Activated CD8-positive, alpha-beta memory T cell treated with anti-CD3 and anti-CD28 coated beads for 36 hours (primary cell): ENCODE data around the gene HOXD8. TPM values are rescaled to one million over a fixed set of nuclear protein-coding genes. Genes with fewer than 3 reads are reported as not detected.

ENCODE experiments used
- CTCF ChIA-PET: fragments of 350-600 bp; sonication (Branson Sonifier 250); formaldehyde crosslinking; loops from one replicate; lab custom pipeline; 2021; ENCODE audit warnings: antibody characterized with exemption; lab: Charles Lee
- POLR2A ChIA-PET: fragments of 350-600 bp; sonication (Branson Sonifier 250); formaldehyde crosslinking; loops from one replicate; lab custom pipeline; 2021; ENCODE audit warnings: antibody characterized with exemption; lab: Charles Lee
- total RNA-seq, 2 experiments: library from RNA; stranded (reverse); gene quantifications; one replicate each; pipeline ENCODE4 v1.2.3, GENCODE V29; 2021

The HOXD8 gene
- total RNA-seq, 2 experiments from 2014 or later = not detected

DNA sequence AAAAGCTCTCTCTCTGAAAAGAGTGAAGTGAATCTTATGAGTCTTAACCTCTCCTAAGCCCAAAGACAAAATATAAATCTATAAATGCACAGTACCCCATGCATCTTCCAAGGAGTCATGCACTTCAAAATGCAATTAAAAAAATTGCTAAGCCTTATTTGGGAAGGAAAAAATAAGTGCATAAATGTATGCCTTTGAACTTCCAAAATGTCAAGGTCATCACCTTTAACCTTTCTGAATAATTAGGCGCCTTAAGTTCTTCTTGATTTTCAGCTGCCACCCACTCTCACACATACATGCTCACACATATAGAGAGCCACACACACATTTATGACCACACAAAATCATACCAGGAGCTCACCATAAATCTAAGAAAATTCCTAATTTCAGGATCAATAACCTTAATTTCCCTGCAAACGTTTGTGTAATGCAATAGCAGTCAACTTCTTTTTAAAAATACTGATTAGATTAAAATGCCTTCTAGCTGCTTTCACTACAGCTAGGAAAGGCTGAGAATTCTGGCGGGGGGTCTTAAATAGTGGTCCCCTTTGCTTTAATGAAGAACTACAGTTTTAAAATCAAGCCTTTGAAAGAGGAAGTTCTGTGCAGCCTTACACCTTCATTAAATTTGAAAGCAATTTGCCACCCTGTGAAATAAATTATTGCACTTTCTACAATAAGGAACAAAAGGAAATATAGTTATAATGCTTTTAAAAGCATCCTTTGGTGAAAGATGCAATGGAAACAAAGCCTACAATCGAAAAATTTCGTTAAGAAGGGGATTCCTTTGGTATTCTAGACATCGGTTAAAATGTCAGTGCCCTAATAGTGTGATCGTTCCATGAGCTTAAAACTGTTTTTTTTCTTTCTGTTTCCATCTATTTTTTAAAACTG, 18.8 kb upstream of the HOXD8 start:
- POLR2A ChIA-PET = interaction anchor here (0.6 kb wide), 1 partner anchor 1046 kb away, joined by 5 read pairs; no protein-coding TSS in a partner anchor
- CTCF ChIA-PET = interaction anchor here (1.4 kb wide), 1 partner anchor 13 kb away, joined by 5 read pairs; no protein-coding TSS in a partner anchor

DNA sequence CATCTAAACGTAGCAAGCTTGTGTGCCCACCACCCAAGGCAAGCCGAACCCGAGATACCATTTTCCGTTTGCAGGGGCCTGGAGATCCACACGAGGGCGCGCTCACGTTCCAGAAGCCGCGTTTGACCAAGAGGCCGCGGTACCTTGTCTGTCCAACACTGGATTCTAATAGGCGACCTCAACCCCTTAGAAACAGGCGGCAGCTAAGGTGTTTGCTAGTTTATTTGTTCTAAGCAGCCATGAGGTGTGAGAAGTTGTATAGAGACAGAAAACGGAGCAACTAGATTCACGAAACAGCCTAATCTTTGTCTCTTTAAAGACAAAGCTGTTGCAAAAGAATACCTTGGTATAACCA, 18.2 kb upstream of the HOXD8 start:
- ChIA-PET POLR2A (interaction anchor here (0.6 kb wide), 1 partner anchor 1046 kb away, joined by 5 read pairs; no protein-coding TSS in a partner anchor), CTCF (no interaction called here)

DNA sequence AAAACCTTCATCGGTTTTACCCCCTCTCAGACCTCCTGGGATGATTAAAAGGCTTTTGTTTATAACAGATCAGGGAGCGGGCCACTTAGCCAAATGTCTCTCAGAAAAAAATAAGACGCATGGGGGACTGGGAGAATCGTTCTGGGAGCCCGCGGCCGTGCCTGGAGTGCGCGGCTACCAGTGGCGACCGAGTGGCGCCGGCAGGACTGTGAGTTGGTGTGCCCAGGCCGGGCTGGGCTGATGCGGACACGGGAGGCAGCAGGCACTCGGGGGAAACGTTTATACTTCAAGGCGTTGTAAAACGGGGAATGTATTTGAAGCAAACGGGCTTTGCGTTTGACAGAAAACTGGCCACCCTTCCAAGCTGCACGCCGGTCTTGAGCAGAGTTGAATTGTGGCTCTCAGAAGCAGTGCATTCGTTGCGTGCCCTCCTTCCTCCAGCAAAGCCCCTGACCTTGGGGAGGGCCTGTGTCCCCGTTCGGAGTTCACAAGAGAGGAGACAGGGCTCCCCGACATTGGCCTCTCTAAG, 17.6 kb upstream of the HOXD8 start:
- ChIA-PET CTCF (interaction anchor here (1.3 kb wide), 1 partner anchor 28 kb away, joined by 4 read pairs; no protein-coding TSS in a partner anchor), POLR2A (no interaction called here)

DNA sequence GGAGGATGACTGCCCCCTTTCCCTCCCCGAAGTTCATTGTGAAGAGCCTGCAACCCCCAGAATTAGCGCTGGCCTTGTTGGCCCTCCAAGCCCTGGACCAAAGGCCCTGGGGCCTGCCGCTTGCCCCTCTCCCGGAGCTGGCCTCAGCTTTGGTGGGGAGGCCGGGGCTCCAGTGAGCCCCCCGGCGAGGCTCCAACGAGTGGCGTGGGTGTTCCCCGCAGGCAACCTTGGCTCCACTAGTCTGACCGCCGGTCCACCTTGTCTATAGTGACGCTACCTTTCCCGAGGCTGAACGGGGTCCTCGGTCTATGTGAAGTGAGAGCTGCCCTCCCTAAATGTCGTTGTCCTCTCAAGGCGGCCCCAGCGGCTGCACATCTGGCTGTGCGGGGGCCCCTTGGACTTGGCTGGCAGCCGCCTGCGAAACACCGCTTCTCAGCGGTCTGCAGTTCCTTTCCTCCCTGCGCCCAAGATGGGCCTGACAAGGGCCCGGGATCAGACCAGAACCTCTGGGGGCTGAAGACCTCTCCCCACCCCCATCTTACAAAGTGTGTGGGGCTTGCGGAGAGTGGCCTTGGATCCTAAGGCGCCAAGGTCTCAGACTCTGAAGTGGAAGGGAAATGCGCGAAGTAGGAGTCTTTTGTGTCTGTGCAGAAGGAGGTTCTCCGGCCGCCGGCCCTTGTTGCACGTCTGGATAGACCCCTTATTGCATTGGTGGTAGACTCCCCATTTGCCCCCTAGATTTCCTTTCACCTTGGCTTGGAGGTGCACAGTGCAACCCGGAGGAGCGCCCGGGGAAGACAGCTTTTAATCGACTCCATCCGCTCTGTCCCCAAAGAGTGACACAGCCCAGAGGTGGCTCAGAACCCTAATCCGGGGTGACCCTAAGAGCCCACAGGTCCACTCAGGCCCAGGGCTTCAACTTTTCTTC, 16.9 kb upstream of the HOXD8 start:
- ChIA-PET CTCF (interaction anchor here (1.3 to 1.7 kb wide), 2 partner anchors 14 to 28 kb away, joined by 4 read pairs; no protein-coding TSS in a partner anchor), POLR2A (no interaction called here)

DNA sequence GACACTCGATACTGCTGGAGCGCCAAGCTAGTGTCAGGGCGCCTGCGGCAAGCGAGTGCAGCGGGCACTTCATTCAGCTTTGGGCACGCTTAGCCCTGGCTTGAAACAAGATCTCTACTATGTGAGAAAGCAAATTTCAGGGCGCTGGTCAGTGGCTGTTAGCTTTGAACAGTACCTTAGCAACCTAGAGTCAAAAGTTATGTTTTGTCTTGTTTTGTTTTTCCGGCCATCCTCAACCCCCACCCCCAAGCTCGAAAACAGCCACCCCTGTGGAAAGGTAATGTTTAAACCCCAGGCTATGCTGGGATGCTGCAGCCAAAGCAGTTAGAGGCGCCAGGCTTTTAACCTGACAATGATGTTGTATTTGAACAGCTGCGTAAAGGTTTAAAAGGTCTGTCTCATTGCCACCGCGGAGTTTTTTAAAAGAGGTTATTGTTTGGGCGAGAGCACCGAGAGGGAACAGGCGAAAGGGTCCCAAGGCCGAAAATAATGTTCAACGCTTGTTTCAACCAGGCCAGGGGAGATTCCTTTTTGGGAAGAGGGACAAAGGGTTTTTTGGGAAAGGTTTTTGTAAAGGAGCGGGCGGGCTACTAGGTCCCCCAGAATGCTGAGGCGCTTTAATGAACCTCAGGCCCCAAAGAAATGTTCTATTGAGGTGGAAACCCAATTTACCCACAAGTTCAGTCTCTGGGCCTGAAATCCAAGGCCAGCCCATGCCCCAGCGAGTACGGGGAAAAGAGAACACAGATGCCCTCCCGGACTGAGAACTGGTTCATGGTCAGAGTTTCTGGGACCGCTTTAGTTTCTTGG, 15.2 kb upstream of the HOXD8 start:
- ChIA-PET CTCF (interaction anchor here (1.7 kb wide), 1 partner anchor 13 kb away, joined by 4 read pairs; no protein-coding TSS in a partner anchor), POLR2A (no interaction called here)

DNA sequence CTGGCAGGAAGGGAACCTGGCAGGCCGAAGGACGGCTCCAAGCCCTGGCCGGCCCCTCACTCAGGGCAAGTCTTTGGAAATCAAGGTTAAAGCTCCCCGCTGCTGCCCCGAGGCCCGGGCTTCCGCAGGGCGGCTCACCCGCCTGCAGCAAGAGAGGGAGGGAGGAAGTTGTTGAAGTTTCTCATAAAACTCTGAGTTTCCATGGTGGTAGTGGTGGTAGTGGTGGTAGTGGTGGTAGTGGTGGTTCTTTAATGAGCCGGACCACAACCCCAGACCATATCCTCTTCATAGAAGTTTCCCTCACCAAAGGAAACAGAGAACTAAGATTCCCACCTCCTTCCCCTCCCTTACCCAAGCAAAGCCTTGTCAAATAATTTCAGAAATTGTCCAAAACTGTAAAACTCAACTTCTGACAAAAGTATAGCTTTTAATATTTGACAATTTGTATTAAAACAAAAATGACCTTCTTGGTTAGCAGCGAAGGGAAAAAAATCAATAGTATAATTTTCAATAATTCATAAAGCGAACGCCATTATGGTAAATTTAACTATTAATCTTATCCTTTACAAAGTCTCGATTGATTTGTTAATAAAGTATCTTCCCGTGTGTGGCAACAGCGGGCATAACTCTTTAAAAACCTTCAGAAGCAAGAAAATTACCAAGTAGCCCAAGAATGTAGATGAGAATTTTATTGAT, 14.4 kb upstream of the HOXD8 start:
- ChIA-PET POLR2A (no interaction called here), CTCF (no interaction called here)

DNA sequence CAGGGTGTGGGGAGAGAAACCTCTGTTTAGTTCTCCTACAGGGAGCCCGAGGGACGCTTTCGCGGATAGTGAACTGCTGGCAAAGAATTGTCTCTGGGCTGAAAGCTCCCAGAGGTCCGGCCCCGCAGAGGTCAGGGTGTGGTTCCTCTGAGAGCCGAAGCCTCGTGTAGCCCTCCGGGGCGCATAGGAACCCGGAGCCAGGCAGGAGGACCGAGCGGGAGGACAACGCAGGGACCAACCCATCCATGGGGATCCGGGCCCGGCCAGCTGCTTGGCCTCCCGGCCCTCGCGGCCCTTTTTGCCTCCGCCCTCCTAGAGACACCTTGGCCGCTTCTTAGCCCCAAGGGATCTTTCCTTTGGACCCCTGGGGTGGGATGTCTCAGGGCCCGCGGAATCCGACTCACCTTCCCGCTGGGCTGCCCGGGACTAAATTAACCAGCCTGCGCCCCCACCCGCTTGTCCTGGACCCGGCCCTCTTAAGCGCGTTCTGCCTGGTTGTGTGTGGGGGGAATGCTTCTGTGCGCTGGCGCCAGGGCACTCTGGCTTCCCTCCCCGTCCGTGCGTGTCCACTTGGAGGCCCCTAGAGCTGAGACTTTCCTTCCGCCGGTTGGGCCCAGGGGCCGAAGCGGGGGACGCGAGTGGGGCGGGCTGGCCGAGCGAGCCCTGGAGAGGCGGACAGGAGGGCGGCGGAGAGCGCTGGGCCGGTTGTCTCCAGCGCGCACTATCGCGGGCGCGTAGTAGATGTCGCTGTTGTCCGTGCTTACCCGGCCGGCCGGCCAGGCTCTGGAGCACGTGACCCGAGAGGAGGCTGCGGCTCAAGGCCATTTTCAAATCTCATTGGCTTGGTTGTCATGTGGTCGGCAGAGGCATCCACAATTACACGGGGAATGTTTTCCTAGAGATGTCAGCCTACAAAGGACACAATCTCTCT, 13.4 kb upstream of the HOXD8 start, which contains the start of gene HOXD10:
TSS of gene HOXD10 (plus strand) at position 896 of the 931 bp plus-strand sequence. CDS start 56 bp downstream, outside the sequence.
- ChIA-PET POLR2A (no interaction called here), CTCF (no interaction called here)

DNA sequence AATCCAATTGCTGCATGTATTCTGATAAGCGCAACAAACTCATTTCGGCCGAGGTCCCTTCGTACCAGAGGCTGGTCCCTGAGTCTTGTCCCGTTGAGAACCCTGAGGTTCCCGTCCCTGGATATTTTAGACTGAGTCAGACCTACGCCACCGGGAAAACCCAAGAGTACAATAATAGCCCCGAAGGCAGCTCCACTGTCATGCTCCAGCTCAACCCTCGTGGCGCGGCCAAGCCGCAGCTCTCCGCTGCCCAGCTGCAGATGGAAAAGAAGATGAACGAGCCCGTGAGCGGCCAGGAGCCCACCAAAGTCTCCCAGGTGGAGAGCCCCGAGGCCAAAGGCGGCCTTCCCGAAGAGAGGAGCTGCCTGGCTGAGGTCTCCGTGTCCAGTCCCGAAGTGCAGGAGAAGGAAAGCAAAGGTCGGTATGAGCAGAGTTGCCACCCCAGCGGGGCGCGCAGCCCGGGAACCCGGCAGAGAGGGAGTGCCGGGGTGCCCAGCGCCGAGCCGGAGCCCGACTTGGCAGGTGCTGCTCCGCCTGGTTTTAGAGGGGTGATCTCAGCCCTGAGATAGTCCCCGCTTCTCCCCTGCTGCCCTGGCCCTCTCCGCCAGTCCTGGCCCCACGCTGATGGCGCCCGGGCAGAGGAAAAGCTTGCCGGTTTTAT, 12.2 kb upstream of the HOXD8 start:
- ChIA-PET CTCF (no interaction called here), POLR2A (no interaction called here)

DNA sequence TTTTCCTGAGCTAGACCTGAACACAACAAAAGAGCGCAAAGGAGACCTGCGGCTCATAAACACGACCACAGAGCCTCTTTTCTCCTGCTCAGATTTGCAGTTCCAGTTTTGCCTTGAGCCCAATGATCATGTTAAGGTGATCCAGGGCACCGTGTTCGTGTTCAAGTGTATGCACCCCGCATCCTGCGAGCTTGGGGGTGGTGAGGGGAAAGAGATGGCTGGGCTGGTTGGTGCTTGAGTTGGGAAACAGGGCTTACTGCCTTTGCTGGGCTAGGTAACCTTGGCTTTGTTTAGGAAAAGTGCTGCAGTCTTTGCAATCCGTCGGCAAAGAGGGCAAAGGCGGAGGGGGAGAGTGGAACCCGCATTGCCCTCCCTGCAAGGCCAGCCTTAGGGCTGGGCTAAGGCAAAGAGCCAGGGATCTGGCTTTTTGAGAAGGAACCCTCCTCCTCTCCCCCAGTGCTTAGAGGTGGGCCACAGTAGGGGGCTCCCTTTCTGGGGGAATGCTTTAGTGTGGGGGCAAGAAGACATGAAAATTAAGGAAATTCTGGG, 11.6 kb upstream of the HOXD8 start:
- CTCF ChIA-PET = no interaction called here
- POLR2A ChIA-PET = no interaction called here

DNA sequence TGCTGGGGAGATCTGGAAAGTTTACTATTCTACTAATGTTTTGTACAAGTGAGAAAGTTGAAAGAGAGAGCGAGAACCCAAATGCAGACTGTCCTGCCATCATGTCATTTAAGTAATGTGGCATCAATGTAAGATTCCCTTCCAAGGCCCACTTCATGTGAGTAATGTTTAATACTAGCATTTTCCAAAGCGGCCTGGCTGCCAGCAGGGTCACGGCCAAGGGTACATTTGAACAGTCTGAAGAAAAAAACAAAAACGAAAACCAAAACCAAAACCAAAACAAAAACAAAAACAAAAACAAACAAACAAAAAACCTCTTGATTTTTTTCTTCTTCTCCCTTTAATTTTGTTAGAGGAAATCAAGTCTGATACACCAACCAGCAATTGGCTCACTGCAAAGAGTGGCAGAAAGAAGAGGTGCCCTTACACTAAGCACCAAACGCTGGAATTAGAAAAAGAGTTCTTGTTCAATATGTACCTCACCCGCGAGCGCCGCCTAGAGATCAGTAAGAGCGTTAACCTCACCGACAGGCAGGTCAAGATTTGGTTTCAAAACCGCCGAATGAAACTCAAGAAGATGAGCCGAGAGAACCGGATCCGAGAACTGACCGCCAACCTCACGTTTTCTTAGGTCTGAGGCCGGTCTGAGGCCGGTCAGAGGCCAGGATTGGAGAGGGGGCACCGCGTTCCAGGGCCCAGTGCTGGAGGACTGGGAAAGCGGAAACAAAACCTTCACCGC, 10.7 kb upstream of the HOXD8 start:
- POLR2A ChIA-PET = no interaction called here
- CTCF ChIA-PET = no interaction called here

DNA sequence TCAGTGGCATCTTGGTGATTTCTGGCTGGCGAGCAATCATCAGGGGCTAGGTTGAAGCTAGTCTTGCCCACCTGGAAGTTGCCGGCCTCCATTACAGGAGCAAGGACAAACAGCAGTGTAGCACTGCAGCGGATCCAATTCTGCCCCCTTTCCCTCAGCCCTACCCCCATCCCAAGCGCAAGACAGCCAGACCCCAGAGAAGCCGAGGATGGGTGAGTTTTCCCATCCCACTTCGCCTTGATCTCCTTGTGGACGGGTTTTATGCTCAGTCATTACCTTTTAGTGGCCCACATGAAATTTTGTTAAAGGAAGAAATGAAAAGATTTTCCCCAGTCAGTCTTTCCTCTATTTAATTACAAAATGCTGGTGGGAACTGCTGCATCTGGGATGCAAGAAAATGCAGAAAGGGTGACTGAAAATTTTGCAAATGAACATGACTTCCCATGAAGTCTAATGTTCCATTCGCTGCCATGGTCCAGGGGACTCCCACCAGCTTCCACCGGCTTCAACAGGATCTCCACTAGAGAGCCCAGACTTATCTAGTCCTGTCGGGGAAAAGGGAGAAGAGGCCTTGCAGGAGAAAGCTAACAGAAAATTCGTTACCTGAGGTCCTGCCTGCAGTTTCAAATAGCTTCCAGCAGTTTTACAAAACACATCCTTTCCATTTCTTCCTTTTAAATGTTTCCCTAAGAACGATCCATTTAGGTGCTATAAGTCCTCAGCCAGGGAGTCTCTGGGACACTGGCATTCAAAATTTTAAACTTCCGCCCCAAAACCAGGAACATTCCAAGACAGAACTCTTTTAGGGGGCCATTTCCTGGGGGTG, 8.9 kb upstream of the HOXD8 start:
- CTCF ChIA-PET = interaction anchor here (0.9 kb wide), 1 partner anchor 42 kb away, joined by 3 read pairs; no protein-coding TSS in a partner anchor
- POLR2A ChIA-PET = no interaction called here

DNA sequence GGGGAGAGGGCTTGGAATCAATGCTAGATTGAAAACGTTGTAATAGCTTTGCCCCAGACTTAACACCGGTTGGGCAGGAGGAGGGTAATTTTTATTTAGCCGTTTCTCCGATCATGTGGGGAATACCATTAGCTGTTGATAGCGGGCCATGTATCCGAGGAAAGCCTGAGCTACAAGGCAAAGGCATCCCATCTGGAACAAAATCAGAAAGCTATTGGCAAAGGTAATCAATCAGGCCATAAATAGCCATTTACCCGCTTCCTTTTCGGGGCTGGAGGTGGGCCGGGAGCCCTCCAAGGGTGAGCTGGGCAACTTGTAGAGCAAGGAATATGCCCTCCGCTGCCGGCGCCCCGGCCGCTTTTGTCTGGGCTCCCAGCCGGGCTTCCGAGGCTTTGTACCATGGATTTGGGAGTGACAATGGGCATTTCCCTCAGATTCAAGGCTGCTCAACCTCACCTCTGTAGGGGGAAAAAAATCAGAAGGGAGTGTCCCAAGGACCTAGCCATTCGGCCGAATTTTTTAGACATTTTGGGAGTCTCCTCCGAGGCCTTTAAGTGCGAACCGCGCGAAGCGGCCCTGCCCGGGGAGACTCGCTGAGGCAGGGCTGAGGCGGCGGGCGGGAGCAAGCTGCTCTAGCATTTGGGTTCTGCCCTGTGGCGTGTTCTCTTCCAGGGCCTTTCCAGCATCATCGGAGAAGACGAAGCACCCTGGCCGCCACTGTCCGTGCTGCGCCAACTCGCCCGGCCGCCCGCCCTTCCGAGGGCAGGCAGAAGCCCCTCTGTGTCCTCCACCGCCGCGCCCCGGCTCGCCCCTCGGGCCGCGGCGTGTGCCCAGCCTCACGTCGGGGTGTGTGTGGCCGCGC, 8.1 kb upstream of the HOXD8 start:
- POLR2A ChIA-PET = no interaction called here
- CTCF ChIA-PET = interaction anchor here (1.1 kb wide), 1 partner anchor 10 kb away, joined by 3 read pairs; no protein-coding TSS in a partner anchor

DNA sequence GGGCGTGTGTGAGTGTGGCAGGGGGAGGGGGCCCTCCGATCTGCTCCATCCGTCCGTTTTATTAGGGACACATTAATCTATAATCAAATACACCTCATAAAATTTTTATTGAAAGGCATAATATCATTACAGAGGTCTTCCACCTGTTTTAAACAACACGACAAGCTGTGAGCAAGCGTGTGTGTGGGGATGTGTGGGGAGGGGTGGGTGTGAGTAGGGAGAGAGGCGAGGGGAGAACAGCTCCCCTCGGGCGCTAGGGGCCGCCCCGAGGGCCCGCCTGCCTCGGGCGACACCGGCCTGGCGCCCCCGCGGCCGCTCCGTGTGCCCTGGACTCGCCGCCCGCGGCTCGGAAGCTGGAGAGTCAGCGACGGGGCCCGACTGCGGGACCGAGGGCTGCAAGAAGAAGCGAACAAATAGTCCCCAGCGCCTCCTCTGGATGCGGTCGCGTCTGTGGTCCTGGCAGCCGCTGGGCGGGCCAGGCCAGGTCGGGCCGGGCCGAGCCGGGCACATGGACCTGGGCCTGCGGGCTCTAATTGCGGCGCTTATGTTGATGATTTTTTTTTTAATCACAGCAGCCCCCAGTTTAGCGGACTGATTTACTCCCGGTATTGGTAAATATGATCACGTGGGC, 7.3 kb upstream of the HOXD8 start:
- POLR2A ChIA-PET = no interaction called here

More for the DNA sequence above, 7.3 kb upstream of the HOXD8 start:
- CTCF ChIA-PET = interaction anchor here (1.1 kb wide), 1 partner anchor 9 kb away, joined by 3 read pairs; no protein-coding TSS in a partner anchor
